ENCODE data around the gene WDR59.
"Not testable (repeated sequence)": the region's sequence is repeated elsewhere in the genome, so short reads cannot be mapped to it uniquely, and the experiment has no call there.

The WDR59 gene, protein sequence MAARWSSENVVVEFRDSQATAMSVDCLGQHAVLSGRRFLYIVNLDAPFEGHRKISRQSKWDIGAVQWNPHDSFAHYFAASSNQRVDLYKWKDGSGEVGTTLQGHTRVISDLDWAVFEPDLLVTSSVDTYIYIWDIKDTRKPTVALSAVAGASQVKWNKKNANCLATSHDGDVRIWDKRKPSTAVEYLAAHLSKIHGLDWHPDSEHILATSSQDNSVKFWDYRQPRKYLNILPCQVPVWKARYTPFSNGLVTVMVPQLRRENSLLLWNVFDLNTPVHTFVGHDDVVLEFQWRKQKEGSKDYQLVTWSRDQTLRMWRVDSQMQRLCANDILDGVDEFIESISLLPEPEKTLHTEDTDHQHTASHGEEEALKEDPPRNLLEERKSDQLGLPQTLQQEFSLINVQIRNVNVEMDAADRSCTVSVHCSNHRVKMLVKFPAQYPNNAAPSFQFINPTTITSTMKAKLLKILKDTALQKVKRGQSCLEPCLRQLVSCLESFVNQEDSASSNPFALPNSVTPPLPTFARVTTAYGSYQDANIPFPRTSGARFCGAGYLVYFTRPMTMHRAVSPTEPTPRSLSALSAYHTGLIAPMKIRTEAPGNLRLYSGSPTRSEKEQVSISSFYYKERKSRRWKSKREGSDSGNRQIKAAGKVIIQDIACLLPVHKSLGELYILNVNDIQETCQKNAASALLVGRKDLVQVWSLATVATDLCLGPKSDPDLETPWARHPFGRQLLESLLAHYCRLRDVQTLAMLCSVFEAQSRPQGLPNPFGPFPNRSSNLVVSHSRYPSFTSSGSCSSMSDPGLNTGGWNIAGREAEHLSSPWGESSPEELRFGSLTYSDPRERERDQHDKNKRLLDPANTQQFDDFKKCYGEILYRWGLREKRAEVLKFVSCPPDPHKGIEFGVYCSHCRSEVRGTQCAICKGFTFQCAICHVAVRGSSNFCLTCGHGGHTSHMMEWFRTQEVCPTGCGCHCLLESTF

DNA sequence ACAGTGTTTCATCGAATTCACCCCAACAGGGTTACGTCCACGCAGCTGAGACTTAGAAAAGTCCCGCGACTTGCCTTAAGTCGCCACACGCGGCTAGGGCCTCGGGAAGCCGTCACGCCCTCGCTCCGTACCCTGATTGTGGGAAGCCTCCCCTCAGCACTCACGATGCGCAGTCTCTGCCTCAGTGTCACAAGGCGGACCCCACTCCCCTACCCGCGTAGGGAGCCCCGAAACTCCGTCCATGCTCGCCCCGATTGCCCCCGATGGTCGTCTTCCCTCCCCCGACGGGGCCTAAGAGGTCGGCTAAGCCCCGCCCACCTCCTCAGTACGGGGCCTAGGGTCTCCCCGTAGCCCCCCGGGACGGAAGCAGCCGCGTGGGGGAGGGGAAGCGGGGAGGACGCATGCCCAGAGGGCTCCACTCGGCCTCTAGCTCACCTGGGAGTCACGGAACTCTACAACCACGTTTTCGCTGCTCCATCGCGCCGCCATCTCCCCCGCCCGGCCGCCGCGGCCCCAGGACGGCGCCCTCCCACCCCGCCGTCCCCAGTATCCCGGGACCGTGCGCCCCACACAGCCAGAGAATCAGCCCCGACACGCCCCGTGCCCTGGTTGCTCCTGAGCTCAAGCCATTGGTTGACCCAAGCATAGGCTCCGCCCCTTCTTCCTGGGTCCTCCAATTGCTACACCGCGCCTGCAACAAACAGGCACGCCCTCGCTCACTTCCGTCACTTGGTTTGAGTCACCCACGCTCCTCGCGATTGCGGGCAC, at the start of gene WDR59:
WDR59 (minus strand) TSS at position 595 of the 768 bp plus-strand sequence; CDS start at position 489, 106 bp downstream.
- DNase-seq = peak; percentile 99

DNA sequence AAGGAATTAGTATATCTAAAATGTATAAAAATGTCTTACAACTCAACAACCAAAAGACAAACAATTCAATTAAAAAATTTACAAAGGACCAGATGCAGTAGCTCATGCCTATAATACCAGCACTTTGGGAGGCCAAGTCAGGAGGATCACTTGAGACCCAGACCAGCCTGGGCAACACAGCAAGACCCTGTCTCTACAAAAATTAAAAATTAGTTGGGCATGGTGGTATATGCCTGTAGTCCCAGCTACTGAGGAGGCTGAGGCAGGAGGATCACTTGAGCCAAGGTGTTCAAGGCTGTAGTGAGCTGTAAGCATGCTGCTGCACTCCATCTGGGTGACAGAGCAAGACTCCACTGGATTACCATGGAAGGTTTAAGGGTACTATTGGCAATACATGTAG, 47.7 kb upstream of the WDR59 start:
- no peak for DNase-seq

DNA sequence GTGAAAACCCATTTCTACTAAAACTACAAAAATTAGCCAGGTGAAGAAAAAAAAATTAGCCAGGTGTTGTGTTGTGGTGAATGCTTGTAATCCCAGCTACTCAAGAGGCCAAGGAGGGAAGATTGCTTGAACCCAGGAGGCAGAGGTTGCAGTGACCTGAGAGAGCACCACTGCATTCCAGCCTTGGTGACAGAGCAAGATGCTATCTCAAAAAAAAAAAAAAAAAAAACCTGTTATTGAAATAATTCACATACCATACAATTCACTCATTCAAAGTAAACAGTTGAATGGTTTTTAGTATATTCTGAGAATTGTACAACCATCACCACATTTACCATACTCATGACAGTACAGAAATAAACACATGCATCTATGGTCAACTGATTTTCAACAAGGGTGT, 44.9 kb upstream of the WDR59 start:
- no peak for DNase-seq

DNA sequence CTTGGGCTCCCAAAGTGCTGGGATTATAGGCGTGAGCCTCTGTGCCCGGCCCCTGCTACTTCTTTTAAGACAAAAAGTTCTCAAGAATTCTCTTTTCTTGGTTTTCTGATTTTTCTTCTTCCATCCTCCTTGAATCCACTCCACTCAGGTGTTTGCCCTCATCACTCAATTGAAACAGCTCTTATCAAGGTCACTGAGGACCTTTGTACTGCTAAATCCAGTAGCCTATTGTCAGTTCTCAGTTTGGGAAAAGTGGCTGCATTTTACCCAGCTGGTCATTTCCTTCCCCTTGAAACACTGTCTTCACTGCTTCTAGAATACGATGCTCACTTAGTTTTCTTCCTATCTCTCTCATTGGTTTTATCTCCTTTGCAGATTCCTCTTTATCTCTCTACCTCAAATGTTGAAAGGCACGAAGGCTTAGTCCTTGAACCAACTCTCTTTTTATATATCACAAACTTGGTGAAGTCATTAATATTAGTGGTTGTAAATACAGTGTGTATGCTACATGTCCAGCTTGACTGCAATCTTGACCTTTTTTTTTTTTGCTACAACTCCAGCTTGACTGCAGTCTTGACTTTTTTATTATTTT, 43.7 kb upstream of the WDR59 start:
- DNase-seq = no peak

DNA sequence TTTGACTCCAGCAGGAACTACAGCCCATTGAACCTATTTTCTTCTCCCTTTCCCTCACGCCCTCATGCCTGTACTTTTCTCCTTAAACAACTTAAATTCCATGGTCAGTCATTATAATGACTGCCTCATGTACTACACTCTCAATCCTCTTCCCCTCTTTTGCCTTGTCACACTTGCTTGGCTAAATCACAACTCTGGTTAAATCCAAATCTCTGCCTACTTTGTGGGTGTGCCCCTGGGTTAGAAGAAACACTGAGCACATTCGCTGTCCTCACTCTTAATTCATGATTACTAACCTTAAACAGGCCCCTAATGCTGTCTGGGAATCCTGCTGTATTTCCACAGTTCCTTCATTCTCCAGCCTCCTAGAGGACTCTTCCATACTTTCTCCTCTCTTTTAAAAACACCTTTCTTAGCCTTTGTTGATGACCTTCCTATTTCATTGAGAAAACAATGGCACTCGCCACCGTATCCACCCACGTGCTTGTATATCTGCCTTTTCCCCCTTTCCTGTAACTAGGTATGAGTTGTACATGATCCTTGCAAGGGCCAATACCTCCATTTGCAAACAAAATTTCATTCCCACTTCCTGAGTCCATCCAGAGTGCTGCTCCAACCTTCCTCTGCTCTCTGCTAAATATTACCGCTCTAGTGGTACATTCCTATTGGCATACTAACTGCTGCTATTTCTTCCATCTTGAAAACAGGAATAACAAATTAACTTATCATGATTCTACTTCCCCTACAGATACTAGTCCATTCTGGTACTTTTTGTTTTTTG, 42.8 kb upstream of the WDR59 start:
- DNase-seq = no peak

DNA sequence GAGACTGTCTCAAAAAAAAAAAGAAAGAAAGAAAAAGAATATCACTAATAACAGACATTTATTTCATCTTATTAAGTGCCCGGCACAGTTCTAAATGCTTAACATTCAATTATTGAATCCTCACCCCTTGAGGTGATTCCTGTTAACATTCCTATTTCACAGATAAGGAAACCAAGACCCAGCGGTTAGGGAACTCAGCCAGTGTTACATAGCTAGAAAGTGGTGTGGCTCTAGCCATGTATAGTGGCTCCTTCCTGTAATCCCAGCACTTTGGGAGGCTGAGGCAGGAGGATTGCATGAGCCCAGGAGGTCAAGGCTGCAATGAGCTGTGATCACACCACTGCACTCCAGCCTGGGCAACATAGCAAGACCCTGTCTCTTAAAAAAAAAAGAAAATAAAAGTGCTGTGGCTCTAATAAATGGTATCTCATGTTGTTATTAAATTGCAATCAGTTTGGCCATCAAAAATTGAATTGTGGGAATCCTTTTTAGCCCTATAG, 42.0 kb upstream of the WDR59 start:
- DNase-seq = no peak

DNA sequence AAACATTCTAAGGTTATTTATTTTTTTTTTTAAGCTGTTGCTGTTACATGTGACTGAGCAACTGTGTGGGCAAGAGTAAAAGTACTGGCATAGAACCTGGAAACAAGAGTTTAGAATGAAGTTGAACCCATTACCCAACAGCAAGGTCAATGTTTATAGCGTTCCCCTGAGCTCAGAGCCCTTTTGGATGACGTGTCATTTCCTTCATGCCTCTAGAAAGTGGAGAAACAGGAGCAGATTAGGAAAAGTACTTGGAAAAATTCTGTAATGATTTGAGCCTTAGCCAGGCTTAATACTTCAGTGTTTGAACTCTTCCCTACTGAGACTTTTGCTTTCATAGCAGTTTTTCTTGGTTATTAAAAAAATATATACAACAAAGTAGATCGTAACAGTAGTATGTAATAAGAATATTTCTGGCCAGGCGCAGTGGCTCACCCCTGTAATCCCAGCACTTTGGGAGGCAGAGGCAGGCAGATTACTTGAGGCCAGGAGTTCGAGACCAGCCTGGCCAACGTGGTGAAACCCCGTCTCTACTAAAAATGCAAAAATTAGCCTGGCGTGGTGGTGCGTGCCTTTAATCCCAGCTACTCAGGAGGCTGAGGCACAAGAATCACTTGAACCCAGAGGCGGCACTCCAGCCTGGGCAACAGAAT, 41.4 kb upstream of the WDR59 start:
- DNase-seq = not testable (repeated sequence)

DNA sequence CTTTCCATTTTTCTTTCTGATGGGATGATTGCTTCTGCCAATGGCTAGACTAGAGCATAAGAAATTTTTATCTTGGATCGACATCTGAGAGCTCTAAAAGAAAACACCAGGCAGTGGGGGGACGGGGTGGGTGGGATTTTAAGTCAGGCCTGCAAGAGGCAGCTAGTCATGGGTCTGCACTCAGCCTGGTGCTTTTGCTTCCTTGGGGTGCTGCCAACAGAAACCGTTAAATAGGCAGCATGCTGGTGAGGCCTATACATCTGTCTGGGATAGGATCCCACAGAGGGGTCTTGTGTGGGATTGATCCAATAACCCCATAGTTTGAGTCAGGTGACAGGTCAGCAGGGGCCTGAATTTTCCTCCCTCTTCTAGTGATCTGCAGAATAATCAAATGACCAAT, 40.8 kb upstream of the WDR59 start:
- no peak for DNase-seq

DNA sequence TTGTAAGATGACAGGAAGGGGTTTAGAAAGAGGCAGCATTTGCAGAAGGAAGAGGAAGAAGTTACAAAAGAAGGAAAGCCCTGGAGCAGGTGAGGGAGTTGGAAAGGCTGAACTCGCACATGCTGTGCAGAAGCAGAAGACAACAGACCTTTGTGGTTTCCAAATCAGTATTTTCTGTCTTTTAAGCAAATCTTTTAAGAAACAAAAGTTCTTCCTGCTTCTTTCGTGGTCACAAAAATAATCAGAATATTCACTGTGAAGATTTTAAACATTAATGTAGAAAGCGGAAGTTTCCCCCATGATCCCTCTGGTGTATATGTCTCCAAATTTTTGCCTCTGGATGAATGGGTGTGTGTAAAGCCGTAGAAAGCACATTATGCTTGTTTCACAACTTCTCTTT, 39.7 kb upstream of the WDR59 start:
- no peak for DNase-seq

DNA sequence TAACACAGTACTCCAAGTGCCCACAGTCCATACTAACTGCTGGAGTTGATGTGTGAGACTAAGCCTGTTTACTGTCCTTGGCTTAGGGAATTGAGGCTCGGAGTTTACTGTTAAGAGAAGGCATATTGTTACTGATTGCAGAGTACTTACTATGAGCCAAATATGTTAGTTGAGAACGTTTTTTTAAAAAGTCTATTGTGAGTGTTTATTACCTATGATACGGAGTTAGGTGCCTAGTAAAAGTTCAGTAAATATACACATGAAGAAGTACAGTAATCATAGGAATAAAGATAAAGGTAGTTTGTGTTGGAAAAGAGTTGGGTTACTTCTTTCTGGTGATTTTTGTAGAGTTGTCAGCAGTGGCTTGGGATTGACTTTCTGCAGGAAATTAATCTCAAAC, 39.3 kb upstream of the WDR59 start:
- no peak for DNase-seq

DNA sequence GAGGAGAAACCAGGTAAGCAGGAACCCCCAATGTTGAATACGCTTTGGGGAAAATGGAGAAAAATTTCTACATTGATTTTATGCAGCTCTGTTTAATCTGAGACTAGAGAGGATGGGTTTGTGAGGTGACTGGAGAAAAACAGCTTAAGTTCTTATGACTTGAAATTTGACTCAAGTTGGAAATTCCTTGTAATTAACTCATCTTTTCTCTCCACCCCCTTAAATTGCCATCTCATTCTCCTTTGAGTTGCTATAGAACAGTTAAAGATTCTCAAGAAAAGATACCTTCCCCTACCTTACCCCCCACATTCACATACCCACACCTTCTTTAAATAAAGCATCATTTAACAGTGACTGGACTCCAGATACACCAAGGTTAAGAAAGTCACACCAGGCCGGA, 38.1 kb upstream of the WDR59 start:
- no peak for DNase-seq

DNA sequence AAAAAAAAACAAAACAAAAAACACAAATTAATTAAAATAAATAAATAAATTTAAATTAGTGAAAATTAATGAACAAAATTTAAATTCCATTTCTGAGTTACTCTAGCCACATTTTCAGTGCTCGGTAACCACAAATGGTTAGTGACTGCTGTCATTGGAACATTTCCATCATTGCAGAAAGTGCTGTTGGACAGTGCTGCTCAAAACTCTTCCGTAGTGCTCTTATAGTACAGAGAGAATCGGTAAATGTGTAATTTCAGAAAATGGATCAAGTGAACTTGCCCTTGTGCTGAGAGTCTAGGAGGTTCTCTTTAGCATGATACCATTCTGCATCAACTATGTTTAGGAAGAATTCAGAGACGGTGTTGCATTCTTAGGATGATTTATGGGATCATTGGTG, 37.6 kb upstream of the WDR59 start:
- DNase-seq = no peak

DNA sequence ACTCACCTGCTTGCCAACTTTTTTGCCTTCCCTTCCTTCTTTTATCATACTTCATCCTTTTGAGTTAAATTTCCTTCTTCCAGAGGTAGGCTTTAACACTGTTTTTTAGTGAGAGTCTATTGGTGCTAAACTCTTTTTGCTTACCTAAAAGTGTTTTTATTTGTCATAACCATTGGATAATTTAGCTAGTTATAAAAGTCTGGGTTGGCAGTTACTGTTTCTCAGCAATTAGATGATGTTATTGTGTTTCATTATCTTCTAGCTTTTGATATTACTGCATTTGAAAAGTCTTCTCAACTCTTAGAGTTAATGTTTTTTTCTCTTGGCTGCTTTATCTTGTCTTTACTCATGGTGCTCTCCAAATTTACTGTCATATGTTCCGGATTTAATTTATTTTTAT, 36.5 kb upstream of the WDR59 start:
- no peak for DNase-seq

DNA sequence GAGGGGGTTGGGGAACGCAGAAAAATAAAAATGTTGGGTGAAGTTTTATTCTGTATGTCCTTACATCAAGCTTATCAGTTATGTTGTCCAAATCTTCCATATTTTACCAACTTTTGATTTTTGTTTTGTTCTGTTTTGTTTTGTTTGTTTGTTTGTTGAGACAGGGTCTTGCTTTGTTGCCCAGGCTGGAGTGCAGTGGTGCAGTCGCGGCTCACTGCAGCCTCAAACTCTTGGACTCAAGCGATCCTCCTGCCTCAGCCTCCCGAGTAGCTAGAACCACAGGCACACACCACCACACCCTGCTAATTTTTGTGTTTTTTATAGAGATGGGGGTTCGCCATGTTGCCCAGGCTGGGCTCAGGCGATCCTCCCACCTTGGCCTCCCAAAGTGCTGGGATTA, 34.7 kb upstream of the WDR59 start:
- DNase-seq = no peak

DNA sequence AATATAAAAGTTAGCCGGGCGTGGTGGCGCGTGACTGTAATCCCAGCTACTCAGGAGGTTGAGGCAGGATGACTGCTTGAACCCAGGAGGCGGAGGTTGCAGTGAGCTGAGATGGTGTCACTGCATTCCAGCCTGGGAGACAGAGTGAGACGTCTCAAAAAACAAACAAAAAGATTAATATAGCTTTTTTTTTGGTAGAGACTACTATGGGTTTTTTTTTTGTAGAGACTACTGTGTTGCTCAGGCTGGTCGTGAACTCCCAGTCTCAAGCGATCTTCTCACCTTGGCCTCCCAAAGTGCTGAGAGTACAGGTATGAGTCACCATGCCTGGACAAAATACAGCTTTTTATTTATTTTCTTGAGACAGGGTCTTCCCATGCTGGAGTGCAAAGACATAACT, 34.1 kb upstream of the WDR59 start:
- no peak for DNase-seq

DNA sequence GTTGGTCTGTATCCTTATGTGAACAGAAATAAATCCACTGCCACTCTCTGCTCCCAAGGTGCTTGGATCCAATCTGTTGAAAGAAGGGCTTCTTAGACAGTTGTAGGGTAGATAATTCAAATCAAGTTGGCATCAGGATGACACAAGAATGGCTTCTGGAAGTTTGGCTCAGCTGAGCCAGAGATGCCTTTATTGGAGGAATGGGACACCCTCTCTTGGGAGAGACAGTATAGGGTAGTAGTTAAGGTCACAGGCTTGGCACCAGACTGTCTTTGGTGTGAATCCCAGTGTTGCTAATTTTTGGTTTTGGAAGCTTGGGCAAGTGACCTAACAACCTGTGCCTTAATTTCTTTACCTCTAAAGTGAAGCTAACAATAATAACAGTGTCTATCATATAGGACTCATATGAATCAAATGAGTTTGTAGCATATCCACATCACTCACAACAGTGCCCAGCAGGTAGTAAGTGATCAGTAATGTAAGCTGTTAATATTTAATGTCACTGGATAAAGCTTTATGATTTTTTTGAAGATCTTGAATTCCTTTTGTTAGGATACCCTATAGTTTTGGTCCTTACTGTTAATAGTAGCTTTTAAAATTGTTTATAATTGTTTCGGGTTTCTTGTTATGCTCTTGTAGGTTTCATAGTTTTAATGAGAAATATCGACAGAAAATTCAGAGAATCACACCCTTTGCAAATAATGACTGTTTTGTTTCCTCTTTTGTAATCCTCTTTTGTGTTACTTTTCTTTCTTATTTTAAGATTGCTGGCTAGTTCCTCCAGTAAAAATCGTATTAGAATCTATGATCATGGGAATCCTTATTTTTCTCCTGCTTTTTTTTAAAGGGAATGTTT, 33.0 kb upstream of the WDR59 start:
- DNase-seq = no peak

DNA sequence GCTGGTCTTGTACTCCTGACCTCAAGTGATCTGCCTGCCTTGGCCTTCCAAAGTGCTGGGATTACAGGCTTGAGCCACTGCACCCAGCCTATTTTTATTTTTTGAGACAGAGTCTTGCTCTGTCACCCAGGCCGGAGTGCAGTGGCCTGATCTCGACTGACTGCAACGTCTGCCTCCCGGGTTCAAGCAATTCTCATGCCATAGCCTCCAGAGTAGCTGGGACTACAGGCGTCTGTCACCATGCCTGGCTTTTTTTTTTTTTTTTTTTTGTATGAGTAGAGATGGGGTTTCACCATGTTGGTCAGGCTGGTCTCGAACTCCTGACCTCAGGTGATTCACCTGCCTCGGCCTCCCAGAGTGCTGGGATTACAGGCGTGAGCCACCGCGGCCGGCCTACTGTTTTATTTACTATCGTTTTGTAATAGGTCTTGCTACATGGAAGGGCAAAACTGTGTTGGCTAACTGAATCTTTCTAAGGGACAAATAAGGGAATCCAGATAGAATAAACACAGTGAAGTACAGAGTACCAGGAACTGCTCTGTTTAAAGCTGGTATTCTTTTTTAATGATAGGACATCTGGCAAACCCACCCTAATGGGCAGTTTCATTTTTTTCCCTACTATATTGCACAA, 31.6 kb upstream of the WDR59 start:
- not testable (repeated sequence) for DNase-seq

DNA sequence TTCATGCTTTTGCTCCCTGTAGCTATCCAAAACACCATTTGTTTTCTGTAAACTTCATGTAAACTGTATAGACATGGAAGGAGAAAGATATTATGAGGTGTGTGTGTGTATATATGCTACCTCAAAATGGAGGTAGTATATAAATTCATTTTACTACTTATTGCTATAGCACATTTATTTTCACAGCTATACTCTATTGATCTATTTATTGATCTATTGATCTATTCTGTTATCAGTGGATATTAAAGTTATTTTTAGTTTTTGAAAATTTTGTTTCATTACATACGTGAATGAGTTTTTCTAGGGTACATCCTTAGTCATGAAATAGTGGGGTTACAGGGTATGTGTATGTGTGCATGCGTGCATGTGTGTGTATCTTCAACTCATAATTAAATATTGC, 29.4 kb upstream of the WDR59 start:
- DNase-seq = no peak

DNA sequence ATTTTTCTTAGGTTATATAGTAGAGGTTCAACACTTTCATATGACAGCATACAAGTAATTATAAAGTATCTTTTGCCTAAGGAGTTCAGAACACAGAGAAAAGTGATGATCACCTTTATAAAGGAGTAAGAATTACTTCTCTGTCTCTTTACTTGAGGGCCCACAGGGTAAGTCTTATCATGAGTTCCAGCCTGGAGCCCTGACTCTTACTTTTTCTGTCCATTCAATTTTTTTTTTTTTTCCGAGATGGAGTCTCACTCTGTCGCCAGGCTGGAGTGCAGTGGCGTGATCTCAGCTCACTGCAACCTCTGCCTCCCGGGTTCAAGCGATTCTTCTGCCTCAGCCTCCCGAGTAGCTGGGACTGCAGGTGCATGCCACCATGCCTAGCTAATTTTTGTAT, 28.2 kb upstream of the WDR59 start:
- not testable (repeated sequence) for DNase-seq
